ENCODE data around the gene BAIAP2L2.

GRCh38 chr22:38141217-38141973 is 30.9 kb upstream of the BAIAP2L2 start:
- TF ChIP-seq, protein P1, sequence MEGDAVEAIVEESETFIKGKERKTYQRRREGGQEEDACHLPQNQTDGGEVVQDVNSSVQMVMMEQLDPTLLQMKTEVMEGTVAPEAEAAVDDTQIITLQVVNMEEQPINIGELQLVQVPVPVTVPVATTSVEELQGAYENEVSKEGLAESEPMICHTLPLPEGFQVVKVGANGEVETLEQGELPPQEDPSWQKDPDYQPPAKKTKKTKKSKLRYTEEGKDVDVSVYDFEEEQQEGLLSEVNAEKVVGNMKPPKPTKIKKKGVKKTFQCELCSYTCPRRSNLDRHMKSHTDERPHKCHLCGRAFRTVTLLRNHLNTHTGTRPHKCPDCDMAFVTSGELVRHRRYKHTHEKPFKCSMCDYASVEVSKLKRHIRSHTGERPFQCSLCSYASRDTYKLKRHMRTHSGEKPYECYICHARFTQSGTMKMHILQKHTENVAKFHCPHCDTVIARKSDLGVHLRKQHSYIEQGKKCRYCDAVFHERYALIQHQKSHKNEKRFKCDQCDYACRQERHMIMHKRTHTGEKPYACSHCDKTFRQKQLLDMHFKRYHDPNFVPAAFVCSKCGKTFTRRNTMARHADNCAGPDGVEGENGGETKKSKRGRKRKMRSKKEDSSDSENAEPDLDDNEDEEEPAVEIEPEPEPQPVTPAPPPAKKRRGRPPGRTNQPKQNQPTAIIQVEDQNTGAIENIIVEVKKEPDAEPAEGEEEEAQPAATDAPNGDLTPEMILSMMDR (IDR thresholded peaks at IDR 0.05; ENCODE audit: extremely low read depth in 1 of 2, insufficient read depth in 1 of 2, low read depth in 1 of 2, low read length in 2 of 2): no peak
- no peak for TF ChIP-seq POLR2A (IDR thresholded peaks at IDR 0.05; ENCODE audit: low read depth, low read length)
- TF ChIP-seq JUN (IDR thresholded peaks at IDR 0.05; ENCODE audit: borderline replicate concordance, insufficient read depth, insufficient read length, low read depth): no peak
